ENCODE results near the gene P4HB. TPM values are rescaled to one million over a fixed set of nuclear protein-coding genes. Genes with fewer than 3 reads are reported as not detected.

P4HB gene
- polyA plus RNA-seq, 1 experiment = 122 TPM

- H3K27me3 ChIP-seq (ENCODE audit: control insufficient read depth, insufficient read depth, low read length) = no peaks in the 10 kb centered on the region
- no peak overlapping the region for H3K4me3 ChIP-seq (ENCODE audit: low read depth, low read length)
- no peak for DNase-seq (ENCODE audit: low read depth)
- ChIA-PET POLR2A (interaction anchor here (0.6 kb wide), 1 partner anchor 41 kb away, joined by 3 read pairs; no protein-coding TSS in a partner anchor), CTCF (no interaction called here)
- TF ChIP-seq CTCF (IDR thresholded peaks at IDR 0.05; ENCODE audit: insufficient read depth, low read depth, low read length) = no peak
- H3K36me3 ChIP-seq (ENCODE audit: control insufficient read depth, insufficient read depth, low read length) = peaks cover 21% of the 10 kb centered on the region
Observed at GRCh38 chr17:81903415-81903831, 43.1 kb upstream of the P4HB start.

GRCh38 chr17:81902653-81903414 lies 42.5 kb upstream of the P4HB start:
- Histone ChIP-seq H3K27me3 (ENCODE audit: control insufficient read depth, insufficient read depth, low read length) (no peaks in the 10 kb centered on the region), H3K4me3 (ENCODE audit: low read depth, low read length) (peak overlapping the region; percentile 27), H3K36me3 (ENCODE audit: control insufficient read depth, insufficient read depth, low read length) (peaks cover 20% of the 10 kb centered on the region)
- no peak for DNase-seq (ENCODE audit: low read depth)
- ChIA-PET CTCF (no interaction called here), POLR2A (interaction anchor here (0.6 kb wide), 1 partner anchor 40 kb away, joined by 3 read pairs; no protein-coding TSS in a partner anchor)
- no peak for TF ChIP-seq CTCF (IDR thresholded peaks at IDR 0.05; ENCODE audit: insufficient read depth, low read depth, low read length)

GRCh38 chr17:81902023-81902652 lies 41.8 kb upstream of the P4HB start, which contains the start of gene NPB:
NPB (plus strand) TSS chr17:81902238; CDS start chr17:81902278, 40 bp downstream.
- Histone ChIP-seq H3K27me3 (ENCODE audit: control insufficient read depth, insufficient read depth, low read length) (no peaks in the 10 kb centered on the region), H3K4me3 (ENCODE audit: low read depth, low read length) (peak within 1 kb of the TSS; percentile 27), H3K36me3 (ENCODE audit: control insufficient read depth, insufficient read depth, low read length) (peaks cover 18% of the 10 kb centered on the region)
- ChIA-PET CTCF (no interaction called here), POLR2A (no interaction called here)
- no peak for DNase-seq (ENCODE audit: low read depth)
- no peak for TF ChIP-seq CTCF (IDR thresholded peaks at IDR 0.05; ENCODE audit: insufficient read depth, low read depth, low read length)

GRCh38 chr17:81901167-81902022 lies 41.1 kb upstream of the P4HB start:
- CTCF ChIA-PET = no interaction called here
- H3K36me3 ChIP-seq (ENCODE audit: control insufficient read depth, insufficient read depth, low read length) = peaks cover 17% of the 10 kb centered on the region
- no peak for TF ChIP-seq CTCF (IDR thresholded peaks at IDR 0.05; ENCODE audit: insufficient read depth, low read depth, low read length)
- POLR2A ChIA-PET = no interaction called here
- no peak for DNase-seq (ENCODE audit: low read depth)
- no peaks in the 10 kb centered on the region for H3K27me3 ChIP-seq (ENCODE audit: control insufficient read depth, insufficient read depth, low read length)
- peak overlapping the region; percentile 27 for H3K4me3 ChIP-seq (ENCODE audit: low read depth, low read length)
